Measurements from ENCODE around the gene ZBTB7B. TPM values are rescaled to one million over a fixed set of nuclear protein-coding genes. Genes with fewer than 3 reads are reported as not detected.

Gene ZBTB7B
- total RNA-seq, 1 donor from 2014 or later, result 89.5 TPM

DNA sequence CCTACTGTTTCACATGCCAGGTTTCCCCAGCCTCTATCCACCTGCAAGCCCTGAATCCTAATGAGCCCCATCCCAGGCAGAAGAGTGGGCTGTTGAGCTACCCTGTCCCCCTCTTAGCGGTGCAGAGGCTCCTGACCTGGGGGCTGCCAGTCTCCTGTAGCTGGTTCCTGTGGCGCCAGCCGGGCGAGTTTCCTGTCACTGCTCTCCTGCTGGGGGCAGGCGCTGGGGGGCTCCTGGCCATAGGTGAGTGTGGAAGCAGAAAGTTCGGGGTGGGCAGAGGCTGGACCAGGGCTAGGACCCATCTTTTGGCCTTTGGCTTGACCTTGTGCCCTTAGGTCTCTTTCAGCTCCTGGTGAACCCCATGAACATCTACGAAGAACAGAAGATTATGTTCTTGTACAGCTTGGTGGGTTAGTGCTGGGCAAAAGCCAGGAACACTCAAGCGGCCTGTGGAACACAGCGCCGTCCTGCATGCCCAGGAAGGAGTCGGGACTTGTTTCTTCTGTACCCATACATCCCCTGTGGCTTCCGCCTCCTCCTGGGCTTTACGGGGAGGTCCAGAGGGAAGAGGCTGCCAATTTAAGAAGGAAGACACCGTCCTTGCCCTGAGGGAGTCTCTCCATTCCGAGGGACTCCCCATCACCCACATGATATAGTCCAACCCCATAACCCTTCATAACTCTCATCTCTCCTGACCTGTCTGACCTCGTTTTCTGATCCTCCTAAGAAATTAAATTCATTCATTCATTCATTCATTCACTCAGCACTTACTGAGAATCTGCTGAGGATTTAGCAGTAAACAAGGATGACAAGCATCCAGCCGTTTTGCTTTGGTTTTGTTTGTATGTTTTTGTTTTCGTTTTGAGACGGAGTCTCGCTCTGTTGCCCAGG is 32.0 kb downstream of the ZBTB7B start:
- ATAC-seq (no peak), DNase-seq (ENCODE audit: low spot score) (no peak)

DNA sequence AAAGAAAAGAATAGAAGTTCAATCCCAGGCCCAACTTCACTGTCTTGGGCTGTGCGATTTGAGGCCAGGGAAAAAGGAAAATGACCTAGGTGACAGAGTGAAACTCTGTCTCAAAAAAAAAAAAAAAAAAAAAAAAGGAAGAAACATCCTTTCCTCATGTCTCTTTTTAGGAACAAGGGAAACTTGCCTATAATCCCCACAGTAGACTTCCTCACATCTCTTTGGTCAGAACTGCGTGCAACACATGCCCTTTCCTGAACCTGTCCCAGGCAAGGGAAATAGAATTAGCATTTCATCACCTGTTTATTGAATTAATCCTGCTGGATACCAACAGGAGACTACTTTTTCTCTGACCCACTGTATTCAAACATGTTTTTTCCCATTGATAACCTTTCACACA is 33.3 kb downstream of the ZBTB7B start:
- DNase-seq (ENCODE audit: low spot score), result no peak
- ATAC-seq, result no peak

DNA sequence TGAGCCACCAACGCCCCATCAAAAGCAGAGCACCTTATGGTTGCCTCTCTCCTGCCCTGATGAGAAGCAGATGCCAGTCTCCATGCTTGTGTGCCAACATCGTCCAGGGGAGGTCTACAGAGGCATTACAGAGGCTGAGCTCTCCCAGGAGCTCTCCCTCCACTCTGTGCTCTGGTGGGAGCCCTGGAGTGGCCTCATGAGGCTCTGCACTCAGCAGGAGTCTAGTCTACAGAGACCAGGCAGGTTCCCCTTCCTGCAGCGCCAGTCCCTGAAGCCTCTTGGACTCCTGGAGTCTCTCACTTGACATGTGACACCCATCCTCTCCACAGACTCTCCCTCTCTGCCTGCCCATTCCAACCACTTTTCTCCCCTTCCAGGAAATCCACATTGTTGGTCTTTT is 34.4 kb downstream of the ZBTB7B start:
- ATAC-seq (no peak), DNase-seq (ENCODE audit: low spot score) (no peak)

DNA sequence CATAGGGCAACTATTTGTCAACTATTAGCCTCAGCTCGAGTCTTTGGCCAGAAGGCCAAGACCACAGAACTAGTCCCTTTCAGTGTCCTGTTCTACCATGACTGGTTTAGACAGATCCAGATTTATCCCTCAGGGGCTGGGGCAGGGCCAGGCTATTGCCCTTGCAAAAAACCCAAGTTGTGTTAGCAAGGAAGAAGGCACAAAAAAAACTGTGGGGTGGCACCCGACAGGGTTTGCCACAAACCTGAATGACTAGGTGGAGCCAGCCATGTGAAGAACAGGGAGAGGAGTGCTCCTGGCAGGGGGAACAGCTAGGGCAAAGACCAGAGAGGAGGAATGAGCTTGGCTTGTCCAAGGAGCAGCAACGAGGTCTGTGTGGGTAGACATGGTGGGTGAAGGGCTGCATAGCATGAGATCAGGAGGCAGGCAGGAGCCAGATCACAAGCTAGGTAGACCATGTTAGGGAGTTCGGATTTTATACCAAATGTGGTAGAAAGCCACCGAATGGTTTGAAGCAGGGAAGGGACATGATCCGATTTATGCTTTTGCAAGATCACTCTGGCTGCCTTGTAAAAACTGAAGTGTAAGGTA is 35.3 kb downstream of the ZBTB7B start:
- no peak for DNase-seq (ENCODE audit: low spot score)
- ATAC-seq, result peak; percentile 15

DNA sequence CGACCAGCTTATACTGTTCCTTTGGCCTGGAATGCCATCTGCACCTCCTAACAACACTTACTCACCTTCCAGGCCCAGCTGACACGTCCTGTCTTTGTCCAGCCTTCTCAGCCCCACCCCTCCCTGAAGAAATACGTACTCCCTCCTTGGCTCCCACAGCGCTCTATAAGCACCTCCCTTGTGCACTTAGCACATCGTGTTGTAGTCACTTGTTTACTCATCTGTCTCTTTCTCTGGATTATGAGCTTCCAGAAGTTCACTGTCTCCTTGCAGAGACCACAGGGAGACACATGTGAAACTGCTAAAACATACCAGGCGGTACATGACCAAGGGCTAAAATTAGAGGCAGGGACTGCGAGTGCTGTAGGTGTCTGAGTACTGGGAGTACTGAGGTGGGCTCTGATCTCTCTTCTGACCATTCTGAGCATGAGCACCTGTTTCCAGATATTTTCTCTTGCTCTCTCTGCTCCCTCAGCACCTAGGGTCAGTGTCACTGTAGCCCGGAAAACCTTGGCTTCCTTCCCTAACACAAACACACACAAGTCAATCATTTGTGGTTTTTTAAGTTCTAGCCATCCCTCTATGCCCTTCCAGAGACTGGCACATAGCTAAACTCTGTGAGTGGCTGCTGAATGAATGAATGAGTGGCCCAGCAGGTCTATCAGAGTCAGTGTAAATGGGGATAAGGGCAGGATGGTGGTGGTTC is 36.2 kb downstream of the ZBTB7B start:
- peak; percentile 68 for ATAC-seq
- no peak for DNase-seq (ENCODE audit: low spot score)

DNA sequence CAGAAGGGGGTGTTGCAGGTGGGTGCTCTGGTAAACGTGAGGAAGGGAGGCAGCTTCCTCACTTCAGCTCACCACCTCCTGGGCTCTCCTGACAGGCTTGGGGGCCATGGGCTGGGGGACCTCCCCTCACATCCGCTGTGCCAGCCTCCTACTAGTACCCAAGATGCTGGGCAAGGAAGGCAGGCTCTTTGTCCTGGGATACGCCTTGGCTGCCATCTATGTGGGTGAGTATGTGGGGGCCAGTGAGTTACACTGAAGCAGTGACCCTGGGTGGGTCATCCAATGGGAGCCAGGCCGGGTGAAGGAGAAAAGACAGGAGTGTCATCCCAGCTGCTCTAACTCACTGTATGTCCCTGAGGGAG is 36.7 kb downstream of the ZBTB7B start:
- no peak for ATAC-seq
- no peak for DNase-seq (ENCODE audit: low spot score)

DNA sequence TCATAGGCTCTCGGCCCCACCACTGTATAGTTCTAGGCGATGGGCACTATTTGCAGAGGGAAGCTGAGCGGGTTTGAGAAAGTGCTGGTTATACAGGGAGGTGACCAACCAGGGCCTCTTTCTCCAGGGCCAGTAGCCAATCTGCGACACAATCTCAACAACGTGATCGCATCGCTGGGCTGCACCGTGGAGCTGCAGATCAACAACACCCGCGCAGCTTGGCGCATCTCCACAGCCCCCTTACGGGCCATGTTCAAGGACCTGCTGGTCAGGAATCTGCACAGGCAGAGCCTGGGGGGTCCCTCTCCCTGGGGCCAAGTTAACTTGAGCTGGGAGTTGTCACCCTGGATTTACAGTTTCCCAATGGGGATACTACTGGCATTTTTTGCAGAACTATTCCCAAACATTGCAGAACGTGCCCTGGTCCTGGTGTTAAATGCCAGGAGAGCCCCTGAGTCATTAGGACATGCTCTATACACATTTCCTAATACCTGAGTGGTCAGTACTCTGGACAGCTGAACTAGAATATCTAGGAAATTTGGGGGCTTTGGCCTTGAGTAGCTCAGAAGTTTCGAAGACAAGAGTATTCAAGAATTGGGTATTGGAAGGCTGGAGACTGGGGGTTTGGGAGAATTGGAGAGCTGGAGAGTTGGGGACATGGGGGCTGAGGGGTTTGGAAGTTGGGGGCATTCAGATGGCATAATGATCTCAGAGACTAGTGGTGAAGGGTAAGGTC is 37.9 kb downstream of the ZBTB7B start:
- ATAC-seq (no peak), DNase-seq (ENCODE audit: low spot score) (no peak)

DNA sequence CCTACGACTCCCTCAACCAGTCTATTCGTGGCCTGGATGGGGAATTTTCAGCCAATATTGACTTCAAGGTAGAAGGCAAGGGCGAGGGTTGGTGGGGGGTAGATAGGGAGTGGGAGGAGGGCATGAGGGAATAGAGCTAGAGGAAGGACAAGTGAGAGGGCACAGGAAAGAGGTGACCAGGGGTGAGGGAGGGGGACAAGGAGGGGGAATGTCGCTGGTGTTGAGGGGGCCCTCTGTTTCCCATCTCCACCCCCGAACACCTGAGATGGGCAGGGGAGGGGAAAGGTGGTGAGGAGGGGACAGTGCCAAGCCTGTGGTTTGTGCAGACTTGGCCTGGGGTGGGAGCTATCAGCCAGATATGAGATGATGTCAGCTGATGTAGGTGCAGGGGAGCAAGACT is 40.2 kb downstream of the ZBTB7B start:
- no peak for ATAC-seq
- DNase-seq (ENCODE audit: low spot score), result no peak

DNA sequence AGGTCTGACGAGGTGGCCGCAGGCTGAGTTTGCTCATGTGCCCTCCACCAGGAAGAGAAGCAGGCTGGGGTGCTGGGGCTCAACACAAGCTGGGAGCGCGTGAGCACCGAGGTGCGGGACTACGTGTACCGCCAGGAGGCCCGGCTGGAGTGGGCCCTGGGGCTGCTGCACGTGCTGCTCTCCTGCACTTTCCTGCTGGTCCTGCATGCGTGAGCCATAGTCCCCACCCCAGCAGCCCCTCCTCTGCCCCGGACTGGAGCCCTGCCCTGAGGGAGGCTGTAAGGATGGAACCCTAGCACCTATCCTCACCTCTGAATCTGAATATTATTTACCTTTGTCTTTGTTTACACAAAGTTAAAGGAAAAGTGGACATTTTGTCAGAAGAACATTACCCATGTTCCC is 40.7 kb downstream of the ZBTB7B start:
- ATAC-seq, result peak; percentile 53
- peak; percentile 68 for DNase-seq (ENCODE audit: low spot score)

DNA sequence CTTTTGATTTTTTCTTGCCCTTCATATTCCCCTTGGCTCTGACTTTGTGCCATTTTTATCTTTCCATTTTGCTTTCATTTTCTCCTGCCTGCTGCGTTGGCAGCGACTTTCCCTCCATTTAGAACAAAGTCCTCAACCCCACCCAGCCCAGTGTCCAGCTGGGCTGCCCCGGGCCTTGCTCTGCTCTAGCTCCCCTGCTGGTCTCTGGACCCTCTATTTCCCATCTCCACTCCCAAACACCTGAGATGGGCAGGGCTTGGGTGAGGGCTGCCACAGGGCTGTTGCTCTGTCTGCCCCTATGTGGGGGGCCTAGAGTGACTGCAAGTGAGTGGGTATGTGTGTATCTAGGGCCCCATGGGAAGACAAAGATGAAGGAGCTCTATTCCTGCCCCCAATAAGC is 41.2 kb downstream of the ZBTB7B start:
- DNase-seq (ENCODE audit: low spot score) (no peak), ATAC-seq (peak; percentile 58)

DNA sequence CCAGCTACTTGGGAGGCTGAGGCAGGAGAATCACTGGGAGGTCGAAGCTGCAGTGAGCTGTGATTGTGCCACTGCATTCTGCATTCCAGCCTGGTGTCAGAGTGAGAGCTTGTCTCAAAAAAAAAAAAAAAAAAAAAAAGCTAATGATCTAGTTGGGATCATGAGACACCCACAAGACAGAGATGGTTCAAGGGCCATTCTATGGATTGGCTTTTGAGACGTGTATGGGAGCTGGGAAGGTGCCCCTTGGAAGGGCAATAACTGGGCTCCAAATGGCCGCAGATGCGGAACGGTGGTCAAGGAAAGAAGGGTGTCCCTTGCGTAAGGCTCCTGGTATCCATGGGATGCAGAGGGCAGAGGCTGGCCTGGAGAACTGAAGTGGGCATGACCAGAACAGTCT is 41.8 kb downstream of the ZBTB7B start:
- DNase-seq (ENCODE audit: low spot score), result no peak
- no peak for ATAC-seq

DNA sequence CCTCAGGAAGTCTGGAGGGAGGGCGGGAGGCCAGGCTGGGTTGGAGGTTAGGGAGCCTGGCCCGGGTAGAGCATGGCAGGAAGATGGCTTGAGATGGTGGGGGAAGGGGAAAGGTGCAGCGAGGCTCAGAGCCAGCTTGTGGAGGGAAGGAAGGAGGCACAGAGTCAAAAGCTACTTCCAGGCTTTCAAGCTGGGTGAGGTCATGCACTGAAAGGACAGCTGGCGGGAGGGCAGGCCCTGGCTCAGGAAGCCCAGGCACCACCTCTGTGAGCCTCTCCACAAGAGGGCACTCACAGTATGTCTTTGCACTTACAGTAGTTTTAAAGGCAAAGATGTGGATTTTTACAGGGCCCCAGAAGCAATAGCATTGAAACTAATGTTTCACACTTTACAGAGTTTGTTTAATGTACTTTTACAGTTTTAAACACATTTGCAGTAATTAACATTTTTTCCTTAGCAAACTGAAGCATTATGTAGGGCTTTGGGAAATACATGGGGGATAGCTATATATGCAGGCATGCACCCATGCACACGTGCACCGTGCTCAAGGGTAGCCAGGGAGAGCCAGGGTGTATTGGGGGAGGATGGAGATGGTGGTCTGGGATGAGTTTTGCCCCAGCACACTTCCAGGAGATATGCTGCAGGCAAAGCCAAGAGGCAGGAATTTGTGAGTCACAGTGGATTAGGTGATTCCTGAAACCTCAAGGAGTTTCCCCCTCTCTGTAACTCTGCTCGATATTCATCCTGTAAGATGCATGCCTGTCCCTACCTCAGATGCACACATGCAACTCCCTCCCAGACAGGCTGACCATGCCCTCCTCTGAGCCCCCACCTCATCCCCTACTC is 42.4 kb downstream of the ZBTB7B start:
- peak; percentile 89 for ATAC-seq
- DNase-seq (ENCODE audit: low spot score), result peak; percentile 86

DNA sequence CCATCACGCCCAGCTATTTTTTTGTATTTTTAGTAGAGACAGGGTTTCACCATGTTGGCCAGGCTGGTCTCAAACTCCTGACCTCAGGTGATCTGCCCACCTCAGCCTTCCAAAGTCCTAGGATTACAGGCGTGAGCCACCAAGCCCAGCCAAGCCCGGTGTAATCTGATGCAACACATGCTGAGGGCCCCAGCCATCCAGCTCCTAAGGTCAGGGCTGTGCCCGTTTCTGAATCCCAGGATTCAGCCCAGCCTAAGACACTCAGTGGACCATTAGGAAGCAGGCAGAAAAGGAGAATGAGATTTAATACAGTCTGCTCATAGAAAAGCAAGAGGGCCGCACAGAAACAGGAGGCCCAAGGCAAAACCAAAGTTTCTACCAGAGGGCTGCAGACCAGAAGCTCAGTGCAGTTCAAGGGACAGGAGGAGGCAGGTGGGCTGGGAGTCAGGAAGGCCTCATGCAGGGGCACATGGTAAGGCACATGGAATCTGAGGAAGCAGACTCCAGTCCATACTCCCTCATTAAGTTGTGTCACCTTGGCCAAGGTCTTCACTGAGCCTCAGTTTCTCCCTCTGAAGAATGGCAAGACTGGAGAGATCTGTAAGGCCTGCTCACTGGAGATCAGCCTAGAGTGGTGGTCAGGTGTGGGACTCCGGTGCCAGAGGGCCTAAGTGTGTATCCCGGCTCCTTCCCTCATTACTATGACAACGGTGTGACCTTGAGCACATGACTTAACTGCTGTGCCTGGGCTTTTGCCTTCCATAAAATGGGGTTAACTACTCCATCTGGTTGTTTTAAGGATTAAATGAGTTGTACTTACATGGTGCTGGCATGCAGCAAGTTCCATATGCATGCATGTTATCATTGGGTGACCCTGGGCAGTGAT is 46.1 kb downstream of the ZBTB7B start:
- ATAC-seq (peak; percentile 10), DNase-seq (ENCODE audit: low spot score) (peak; percentile 74)

DNA sequence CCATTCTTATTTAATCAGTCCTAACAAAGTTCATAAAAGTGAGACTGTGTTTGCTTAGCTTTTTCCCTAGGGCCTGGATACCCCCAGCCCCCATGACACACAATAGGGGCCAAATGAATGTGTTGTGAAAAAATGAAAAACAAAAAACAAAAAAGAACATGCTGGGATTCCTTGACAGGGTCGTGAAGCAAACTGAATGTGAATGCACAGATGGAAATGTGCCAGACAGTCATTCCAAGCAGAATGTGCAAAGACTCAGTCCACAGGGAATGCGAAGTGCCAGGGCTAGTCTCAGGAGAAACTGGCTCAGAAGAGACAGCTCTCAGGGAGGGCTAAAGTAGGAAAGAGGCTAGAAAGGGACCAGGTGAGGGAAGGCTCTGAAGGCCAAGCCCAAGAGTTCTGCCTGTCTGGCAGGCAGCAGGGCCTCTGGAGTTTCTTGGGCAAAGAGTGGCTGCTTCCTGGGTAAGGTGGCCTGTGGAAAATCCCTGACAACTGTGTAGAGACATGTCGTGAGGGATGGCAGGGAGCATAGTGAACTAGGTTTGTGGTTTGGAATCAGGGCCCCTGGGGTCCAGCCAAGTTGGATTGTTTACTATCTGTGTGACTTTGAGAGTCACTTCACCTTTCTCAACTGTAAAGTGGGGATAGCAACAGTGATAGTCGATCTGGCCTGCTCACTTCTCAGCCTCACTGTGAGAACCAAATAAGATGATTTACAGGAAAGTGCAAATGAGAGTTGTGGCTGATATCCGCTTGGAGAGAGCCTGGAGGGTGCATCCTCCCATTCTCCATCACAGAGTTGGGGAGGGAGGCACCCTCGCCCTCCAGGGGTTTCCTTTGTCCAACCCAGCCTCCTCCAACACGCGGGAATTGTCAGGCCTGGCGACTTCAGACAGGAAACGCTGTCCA is 47.3 kb downstream of the ZBTB7B start:
- ATAC-seq, result peak; percentile 2

DNA sequence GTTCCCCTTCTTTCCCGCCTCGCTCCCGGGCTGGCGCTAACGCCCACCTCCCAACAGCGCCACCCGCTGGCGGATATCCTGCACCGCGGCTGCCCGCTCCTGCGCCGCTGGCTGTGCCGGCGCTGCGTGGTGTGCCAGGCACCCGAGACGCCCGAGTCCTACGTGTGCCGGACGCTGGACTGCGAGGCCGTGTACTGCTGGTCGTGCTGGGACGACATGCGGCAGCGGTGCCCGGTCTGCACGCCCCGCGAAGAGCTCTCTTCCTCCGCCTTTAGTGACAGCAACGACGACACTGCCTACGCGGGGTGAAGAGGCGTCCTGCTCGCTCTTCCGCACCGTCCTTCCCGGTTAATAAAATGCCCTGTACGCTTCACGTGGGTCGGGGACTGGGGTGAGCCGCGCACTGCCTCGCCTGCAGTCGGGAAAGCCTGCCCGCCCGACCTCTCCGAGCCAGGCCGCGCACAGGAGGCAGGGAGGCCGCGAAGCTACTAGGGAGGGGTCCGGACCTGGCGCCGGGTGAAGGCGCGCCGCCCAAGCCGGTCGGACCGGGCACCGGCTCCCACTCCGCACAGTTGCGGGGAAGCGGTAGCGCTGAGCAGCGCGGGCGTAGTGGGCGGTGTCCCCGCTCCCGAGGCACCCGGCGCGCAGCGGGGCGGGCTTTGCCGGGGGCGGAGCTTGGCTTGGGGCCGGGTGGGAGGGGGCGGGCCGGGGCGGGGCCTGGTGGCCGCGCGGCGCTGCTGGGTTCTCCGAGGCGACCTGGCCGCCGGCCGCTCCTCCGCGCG is 48.1 kb downstream of the ZBTB7B start, which contains the start of gene ADAM15:
TSS of gene ADAM15 (plus strand) at position 757 of the 782 bp plus-strand sequence. CDS start 71 bp downstream, outside the sequence.
- ATAC-seq (peak; percentile 84), DNase-seq (ENCODE audit: low spot score) (peak; percentile 88)

More for the DNA sequence above, 47.3 kb downstream of the ZBTB7B start:
- DNase-seq (ENCODE audit: low spot score), result peak; percentile 63

DNA sequence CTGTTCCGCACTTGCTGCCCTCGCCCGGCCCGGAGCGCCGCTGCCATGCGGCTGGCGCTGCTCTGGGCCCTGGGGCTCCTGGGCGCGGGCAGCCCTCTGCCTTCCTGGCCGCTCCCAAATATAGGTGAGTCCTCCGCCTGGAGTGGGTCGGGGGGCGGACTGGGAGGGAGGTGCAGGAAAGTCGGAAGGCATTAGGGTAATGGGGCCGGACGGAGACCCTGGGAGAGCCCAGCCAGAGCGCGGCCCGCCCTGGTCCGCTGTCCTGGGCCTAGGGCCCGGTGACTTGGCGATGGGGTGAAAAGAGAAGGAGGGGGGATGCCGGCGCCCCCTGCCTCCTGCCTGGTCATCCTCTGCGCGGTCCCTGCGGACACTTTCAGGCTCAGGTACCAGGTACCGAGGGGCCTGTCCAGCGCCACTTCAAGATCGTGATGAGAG is 48.8 kb downstream of the ZBTB7B start:
- ATAC-seq, result peak; percentile 3
- DNase-seq (ENCODE audit: low spot score), result no peak

DNA sequence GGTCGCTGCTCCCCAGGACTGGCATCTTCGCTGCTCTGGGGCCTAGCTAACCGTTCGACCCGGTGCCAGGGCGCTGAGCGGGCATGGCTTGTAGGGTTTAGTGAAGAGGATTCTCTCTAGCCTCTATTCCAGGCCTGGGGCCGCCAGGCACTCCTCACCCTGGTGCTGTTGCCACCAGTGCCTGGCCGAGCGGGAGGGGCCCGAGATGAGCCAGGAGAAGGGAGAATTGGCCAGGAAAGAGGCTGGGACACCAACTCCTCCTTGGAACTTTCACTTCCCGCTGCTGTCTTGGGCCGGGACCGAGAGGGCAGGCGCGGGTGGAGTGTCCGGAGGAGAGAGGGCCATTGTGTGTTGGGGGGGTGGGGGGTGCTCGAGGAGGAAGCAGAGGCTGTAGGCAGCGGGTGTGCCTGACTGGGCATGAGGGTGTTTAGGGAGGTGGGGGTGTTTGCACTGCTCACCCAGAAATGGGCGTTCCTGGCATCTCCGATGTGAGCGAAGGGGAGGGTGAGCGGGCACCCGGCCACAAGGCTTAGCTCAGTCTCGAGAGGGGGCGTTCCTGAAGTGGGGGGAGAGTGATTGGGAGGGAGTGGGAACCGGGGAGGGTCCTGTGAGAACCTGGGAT is 49.3 kb downstream of the ZBTB7B start:
- ATAC-seq, result peak; percentile 6

More for the DNA sequence above, 49.3 kb downstream of the ZBTB7B start:
- DNase-seq (ENCODE audit: low spot score), result peak; percentile 59
